ENCODE measurements around the gene CPLX3. TPM values are rescaled to one million over a fixed set of nuclear protein-coding genes. Genes with fewer than 3 reads are reported as not detected.

The CPLX3 gene
- total RNA-seq, 1 donor: not detected

DNA sequence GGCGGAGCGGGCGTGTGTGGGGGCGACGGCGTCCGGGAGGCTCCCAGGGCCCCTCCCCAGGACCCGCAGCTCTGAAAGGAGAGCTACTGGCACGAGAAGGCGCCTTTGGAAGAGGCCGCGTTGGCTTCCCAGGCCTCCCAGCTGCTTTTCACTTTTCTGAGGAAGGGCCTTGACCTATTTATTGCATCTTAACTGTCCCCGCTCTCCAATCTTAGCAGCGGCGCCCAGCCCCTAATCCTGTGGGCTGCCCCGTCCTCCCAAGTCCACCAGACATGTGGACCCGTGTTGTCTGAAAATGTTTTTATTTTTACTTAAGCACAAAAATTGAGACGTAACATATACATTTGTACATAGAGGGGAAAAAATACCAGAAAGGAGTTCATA lies 17.0 kb downstream of the CPLX3 start:
- no peak for DNase-seq (ENCODE audit: low read depth)
- peak overlapping the region; percentile 61 for H3K4me3 ChIP-seq (ENCODE audit: low read depth, low read length)
- TF ChIP-seq, protein P1, sequence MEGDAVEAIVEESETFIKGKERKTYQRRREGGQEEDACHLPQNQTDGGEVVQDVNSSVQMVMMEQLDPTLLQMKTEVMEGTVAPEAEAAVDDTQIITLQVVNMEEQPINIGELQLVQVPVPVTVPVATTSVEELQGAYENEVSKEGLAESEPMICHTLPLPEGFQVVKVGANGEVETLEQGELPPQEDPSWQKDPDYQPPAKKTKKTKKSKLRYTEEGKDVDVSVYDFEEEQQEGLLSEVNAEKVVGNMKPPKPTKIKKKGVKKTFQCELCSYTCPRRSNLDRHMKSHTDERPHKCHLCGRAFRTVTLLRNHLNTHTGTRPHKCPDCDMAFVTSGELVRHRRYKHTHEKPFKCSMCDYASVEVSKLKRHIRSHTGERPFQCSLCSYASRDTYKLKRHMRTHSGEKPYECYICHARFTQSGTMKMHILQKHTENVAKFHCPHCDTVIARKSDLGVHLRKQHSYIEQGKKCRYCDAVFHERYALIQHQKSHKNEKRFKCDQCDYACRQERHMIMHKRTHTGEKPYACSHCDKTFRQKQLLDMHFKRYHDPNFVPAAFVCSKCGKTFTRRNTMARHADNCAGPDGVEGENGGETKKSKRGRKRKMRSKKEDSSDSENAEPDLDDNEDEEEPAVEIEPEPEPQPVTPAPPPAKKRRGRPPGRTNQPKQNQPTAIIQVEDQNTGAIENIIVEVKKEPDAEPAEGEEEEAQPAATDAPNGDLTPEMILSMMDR (IDR thresholded peaks at IDR 0.05; ENCODE audit: insufficient read depth, low read length): no peak

GRCh38 chr15:74843891-74844299 lies 17.5 kb downstream of the CPLX3 start:
- no peak for DNase-seq (ENCODE audit: low read depth)
- TF ChIP-seq, protein P1 (IDR thresholded peaks at IDR 0.05; ENCODE audit: insufficient read depth, low read length): no peak
- no peak overlapping the region for H3K4me3 ChIP-seq (ENCODE audit: low read depth, low read length)

GRCh38 chr15:74844319-74845207 lies 18.1 kb downstream of the CPLX3 start:
- DNase-seq (ENCODE audit: low read depth): no peak
- H3K4me3 ChIP-seq (ENCODE audit: low read depth, low read length): no peak overlapping the region
- TF ChIP-seq, protein P1 (IDR thresholded peaks at IDR 0.05; ENCODE audit: insufficient read depth, low read length): no peak

DNA sequence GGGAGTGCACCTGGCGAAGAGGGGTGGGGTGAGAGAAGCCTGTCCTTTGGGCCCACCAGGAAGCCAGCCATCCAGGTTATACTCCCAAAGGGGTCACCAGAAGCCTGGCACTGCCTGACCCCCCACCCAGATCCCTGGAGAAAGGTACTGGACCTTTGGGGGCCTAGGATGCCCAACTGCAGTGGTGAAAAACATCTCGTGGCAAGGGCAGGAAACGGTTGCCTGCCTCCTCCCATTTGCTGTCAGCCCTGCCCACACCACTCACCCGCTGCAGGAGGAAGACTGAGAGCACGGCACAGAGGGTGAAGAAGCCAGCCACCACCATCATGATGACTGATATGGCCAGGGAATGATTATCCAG lies 18.8 kb downstream of the CPLX3 start:
- TF ChIP-seq, protein P1 (IDR thresholded peaks at IDR 0.05; ENCODE audit: insufficient read depth, low read length): no peak
- DNase-seq (ENCODE audit: low read depth): no peak

DNA sequence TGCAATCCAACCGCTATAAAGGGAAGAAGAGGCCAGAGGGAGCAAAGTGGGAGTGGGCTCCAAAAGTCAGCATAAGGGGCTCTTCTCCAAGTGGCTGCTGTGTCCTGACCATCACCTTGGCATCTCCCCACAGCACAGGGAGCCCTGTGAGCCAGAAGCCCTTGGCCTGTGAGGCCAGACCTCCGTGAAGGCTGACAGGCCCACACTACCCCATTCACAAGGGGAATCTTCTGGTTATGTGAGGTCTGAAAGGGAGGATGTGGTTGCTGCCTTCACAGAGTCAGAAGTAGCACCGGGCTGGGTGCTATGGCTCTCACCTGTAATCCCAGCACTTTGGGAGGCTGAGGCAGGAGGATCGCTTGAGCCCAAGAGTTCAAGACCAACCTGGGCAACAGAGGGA lies 19.2 kb downstream of the CPLX3 start:
- no peak for DNase-seq (ENCODE audit: low read depth)
- no peak overlapping the region for H3K4me3 ChIP-seq (ENCODE audit: low read depth, low read length)

More for the DNA sequence above, 18.8 kb downstream of the CPLX3 start:
- no peak overlapping the region for H3K4me3 ChIP-seq (ENCODE audit: low read depth, low read length)

GRCh38 chr15:74847432-74847831 lies 21.0 kb downstream of the CPLX3 start:
- TF ChIP-seq, protein P1 (IDR thresholded peaks at IDR 0.05; ENCODE audit: insufficient read depth, low read length): no peak
- no peak overlapping the region for H3K4me3 ChIP-seq (ENCODE audit: low read depth, low read length)
- DNase-seq (ENCODE audit: low read depth): no peak

More for the DNA sequence above, 19.2 kb downstream of the CPLX3 start:
- TF ChIP-seq, protein P1 (IDR thresholded peaks at IDR 0.05; ENCODE audit: insufficient read depth, low read length): no peak
